ENCODE measurements around the gene NDUFV3. TPM values are rescaled to one million over a fixed set of nuclear protein-coding genes. Genes with fewer than 3 reads are reported as not detected.
A peak's percentile ranks its signal among the peaks of the same experiment; 100 is the strongest.
"Not testable (repeated sequence)": the region's sequence is repeated elsewhere in the genome, so short reads cannot be mapped to it uniquely, and the experiment has no call there.

The NDUFV3 gene
- total RNA-seq, 1 donor from 2014 or later: 38.6 TPM

DNA sequence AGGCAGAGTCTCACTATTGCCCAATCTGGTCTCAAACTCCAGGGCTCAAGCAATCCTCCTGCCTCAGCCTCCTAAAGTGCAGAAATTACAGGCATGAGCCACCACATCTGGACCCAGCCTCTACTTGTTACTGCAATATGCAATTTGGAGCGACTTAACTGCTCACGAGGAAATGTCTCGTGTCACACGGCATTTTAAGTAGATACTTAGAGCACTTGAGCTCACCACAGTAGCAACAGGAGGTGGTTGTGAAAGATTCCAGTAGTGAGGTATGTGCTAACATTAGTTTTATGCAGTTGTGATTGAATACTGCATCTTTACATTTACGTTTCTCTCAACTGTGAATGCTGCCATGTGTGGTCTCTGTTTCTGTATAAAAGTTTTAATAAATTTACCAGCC lies 5.8 kb upstream of the NDUFV3 start:
- no peak for DNase-seq (ENCODE audit: extremely low spot score, unreplicated experiment)
- Mint-ChIP-seq H3K36me3 (no peaks in the 10 kb centered on the region), H3K9me3 (no peaks in the 10 kb centered on the region), H3K4me3 (no peak overlapping the region), H3K27me3 (no peaks in the 10 kb centered on the region), H3K27ac (no peak overlapping the region), H3K4me1 (ENCODE audit: unreplicated experiment) (peaks cover 2% of the 10 kb centered on the region)
- TF ChIP-seq, protein P1, sequence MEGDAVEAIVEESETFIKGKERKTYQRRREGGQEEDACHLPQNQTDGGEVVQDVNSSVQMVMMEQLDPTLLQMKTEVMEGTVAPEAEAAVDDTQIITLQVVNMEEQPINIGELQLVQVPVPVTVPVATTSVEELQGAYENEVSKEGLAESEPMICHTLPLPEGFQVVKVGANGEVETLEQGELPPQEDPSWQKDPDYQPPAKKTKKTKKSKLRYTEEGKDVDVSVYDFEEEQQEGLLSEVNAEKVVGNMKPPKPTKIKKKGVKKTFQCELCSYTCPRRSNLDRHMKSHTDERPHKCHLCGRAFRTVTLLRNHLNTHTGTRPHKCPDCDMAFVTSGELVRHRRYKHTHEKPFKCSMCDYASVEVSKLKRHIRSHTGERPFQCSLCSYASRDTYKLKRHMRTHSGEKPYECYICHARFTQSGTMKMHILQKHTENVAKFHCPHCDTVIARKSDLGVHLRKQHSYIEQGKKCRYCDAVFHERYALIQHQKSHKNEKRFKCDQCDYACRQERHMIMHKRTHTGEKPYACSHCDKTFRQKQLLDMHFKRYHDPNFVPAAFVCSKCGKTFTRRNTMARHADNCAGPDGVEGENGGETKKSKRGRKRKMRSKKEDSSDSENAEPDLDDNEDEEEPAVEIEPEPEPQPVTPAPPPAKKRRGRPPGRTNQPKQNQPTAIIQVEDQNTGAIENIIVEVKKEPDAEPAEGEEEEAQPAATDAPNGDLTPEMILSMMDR (conservative IDR thresholded peaks at IDR 0.05): no peak

DNA sequence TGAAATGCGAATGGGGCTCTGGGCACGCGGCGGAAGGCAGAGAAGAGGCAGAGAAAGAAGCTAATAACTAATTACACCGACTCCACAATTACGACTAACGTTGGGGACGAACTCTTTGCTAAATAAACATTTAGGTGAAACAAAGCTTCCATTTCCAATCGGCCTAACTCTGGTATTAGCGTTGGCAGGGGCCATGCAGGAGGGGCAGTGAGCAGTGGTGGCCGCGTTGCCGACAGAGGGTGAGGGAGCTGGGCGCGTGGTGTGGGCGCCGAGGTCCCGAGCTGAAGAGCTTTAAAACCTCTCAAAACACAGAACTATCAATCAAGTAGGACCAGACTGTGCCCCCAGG lies 553 bp upstream of the NDUFV3 start:
- no peak for DNase-seq (ENCODE audit: extremely low spot score, unreplicated experiment)
- Mint-ChIP-seq H3K4me3 (peak overlapping the region; percentile 93), H3K36me3 (no peaks in the 10 kb centered on the region), H3K27ac (peak overlapping the region; percentile 97), H3K27me3 (no peaks in the 10 kb centered on the region), H3K4me1 (ENCODE audit: unreplicated experiment) (peaks cover 5% of the 10 kb centered on the region), H3K9me3 (no peaks in the 10 kb centered on the region)
- TF ChIP-seq, protein P1 (conservative IDR thresholded peaks at IDR 0.05): no peak

DNA sequence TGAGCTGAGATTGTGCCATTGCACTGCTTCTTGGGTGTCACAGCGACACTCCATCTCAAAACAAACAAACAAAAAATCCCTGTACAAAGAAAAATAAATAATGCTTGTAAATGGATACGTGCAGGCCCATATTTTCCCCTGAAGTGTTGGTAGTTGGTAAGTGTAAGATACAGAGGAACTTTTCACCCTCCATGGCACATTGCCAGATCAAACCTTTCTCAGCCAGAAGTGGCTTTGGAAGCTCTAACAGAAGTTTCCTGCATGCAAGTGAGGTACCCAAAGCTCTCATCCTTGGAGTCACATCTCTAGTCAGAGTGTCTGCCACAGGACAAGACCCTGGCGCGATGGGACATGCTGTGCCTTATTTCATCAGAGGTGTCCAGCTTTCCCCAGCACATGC lies 7.3 kb downstream of the NDUFV3 start:
- H3K4me1 Mint-ChIP-seq (ENCODE audit: unreplicated experiment): no peaks in the 10 kb centered on the region
- no peaks in the 10 kb centered on the region for H3K9me3 Mint-ChIP-seq
- no peak overlapping the region for H3K4me3 Mint-ChIP-seq
- no peaks in the 10 kb centered on the region for H3K27me3 Mint-ChIP-seq
- TF ChIP-seq, protein P1 (conservative IDR thresholded peaks at IDR 0.05): no peak
- no peak overlapping the region for H3K27ac Mint-ChIP-seq
- H3K36me3 Mint-ChIP-seq: peaks cover 23% of the 10 kb centered on the region
- DNase-seq (ENCODE audit: extremely low spot score, unreplicated experiment): no peak

DNA sequence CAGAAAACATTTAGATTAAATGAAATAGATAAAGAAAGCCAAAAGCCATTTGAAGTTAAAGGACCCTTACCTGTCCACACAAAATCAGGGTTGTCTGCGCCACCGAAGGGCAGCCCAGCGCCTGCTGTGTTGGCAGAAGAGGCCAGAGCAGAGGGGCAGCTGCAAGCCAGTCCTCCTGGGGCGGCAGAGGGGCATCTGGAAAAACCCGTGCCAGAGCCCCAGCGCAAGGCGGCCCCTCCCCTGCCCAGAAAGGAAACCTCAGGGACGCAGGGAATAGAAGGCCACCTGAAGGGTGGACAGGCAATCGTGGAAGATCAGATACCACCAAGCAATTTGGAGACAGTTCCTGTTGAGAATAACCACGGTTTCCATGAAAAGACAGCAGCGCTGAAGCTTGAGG lies 10.7 kb downstream of the NDUFV3 start:
- H3K4me1 Mint-ChIP-seq (ENCODE audit: unreplicated experiment): no peaks in the 10 kb centered on the region
- H3K9me3 Mint-ChIP-seq: no peaks in the 10 kb centered on the region
- DNase-seq (ENCODE audit: extremely low spot score, unreplicated experiment): no peak
- H3K27me3 Mint-ChIP-seq: no peaks in the 10 kb centered on the region
- no peak overlapping the region for H3K4me3 Mint-ChIP-seq
- TF ChIP-seq, protein P1 (conservative IDR thresholded peaks at IDR 0.05): no peak
- peaks cover 26% of the 10 kb centered on the region for H3K36me3 Mint-ChIP-seq
- H3K27ac Mint-ChIP-seq: no peak overlapping the region

DNA sequence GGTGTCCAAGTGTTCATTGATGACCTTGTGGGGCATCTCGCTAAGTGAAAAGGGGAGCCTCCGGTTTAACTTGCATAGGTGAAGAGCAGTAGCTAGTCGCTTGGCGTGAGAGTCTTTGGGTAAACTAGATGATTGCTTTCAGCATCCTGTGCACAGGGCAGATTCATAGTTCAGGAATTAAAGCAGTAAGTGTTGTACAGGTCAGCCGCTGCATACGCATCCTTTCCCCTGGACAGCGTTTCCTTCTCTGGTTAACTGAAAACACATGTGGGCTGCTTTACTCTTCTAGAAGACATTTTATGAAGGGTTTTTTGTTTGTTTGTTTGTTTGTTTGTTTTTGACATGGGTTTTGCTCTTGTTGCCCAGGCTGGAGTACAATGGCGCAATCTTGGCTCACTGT lies 12.1 kb downstream of the NDUFV3 start:
- DNase-seq (ENCODE audit: extremely low spot score, unreplicated experiment): no peak
- peaks cover 27% of the 10 kb centered on the region for H3K36me3 Mint-ChIP-seq
- TF ChIP-seq, protein P1 (conservative IDR thresholded peaks at IDR 0.05): no peak
- H3K4me3 Mint-ChIP-seq: no peak overlapping the region
- no peaks in the 10 kb centered on the region for H3K9me3 Mint-ChIP-seq
- H3K4me1 Mint-ChIP-seq (ENCODE audit: unreplicated experiment): no peaks in the 10 kb centered on the region
- no peak overlapping the region for H3K27ac Mint-ChIP-seq
- no peaks in the 10 kb centered on the region for H3K27me3 Mint-ChIP-seq

DNA sequence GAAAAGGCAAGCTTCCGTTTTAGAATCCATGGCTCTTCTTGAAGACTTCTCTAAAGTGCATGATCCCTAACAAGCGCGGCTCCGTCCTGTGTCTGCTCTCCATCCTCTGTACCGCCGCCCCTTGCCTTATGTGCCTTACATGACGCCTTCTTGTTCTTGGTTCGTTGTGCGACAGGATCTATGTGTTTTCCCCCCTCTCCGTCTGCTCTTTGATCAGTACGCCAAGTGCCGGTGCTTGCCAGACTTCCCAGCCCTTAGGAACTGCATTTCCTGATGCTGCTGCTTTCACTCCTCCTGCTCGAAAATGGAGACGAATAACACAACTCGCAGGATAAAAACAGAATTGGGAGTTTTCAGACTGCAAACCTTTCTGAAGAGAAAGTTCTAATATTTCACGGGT lies 13.1 kb downstream of the NDUFV3 start:
- peaks cover 29% of the 10 kb centered on the region for H3K36me3 Mint-ChIP-seq
- H3K27me3 Mint-ChIP-seq: no peaks in the 10 kb centered on the region
- H3K4me3 Mint-ChIP-seq: no peak overlapping the region
- H3K4me1 Mint-ChIP-seq (ENCODE audit: unreplicated experiment): no peaks in the 10 kb centered on the region
- no peak overlapping the region for H3K27ac Mint-ChIP-seq
- no peak for DNase-seq (ENCODE audit: extremely low spot score, unreplicated experiment)
- no peaks in the 10 kb centered on the region for H3K9me3 Mint-ChIP-seq
- TF ChIP-seq, protein P1 (conservative IDR thresholded peaks at IDR 0.05): no peak

DNA sequence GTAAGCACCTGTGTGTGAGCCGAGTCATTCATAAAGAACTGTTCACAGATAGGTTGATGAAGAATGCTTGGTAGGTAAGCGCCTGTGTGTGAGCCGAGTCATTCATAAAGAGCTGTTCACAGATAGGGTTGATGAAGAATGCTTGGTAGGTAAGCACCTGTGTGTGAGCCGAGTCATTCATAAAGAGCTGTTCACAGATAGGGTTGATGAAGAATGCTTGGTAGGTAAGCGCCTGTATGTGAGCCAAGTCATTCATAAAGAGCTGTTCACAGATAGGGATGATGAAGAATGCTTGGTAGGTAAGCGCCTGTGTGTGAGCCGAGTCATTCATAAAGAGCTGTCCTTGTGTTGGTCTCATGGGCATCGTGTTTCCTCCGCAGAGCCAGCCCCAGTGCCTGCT lies 15.4 kb downstream of the NDUFV3 start:
- not testable (repeated sequence) for H3K9me3 Mint-ChIP-seq; H3K4me1 Mint-ChIP-seq (ENCODE audit: unreplicated experiment); DNase-seq (ENCODE audit: extremely low spot score, unreplicated experiment); H3K27me3 Mint-ChIP-seq; H3K4me3 Mint-ChIP-seq; H3K27ac Mint-ChIP-seq
- peaks cover 30% of the 10 kb centered on the region for H3K36me3 Mint-ChIP-seq

DNA sequence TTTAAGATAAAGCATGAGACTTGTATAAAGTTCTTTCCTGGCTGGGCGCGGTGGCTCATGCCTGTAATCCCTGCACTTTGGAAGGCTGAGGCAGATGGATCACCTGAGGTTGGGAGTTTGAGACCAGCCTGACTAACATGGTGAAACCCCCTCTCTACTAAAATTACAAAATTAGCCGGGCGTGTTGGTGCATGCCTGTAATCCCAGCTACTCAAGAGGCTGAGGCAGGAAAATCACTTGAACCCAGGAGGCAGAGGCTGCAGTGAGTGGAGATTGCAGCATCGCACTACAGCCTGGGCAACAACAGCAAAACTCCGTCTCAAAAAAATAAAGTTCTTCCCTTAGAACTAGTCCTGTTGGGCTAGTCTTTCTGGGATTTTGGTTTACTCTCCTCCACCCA lies 18.8 kb downstream of the NDUFV3 start:
- not testable (repeated sequence) for H3K27ac Mint-ChIP-seq; H3K9me3 Mint-ChIP-seq; H3K4me3 Mint-ChIP-seq; DNase-seq (ENCODE audit: extremely low spot score, unreplicated experiment); H3K27me3 Mint-ChIP-seq; H3K4me1 Mint-ChIP-seq (ENCODE audit: unreplicated experiment)
- peaks cover 17% of the 10 kb centered on the region for H3K36me3 Mint-ChIP-seq

Data from type B pancreatic cell (in vitro differentiated cells).